ENCODE data around the gene MMAA.

DNA sequence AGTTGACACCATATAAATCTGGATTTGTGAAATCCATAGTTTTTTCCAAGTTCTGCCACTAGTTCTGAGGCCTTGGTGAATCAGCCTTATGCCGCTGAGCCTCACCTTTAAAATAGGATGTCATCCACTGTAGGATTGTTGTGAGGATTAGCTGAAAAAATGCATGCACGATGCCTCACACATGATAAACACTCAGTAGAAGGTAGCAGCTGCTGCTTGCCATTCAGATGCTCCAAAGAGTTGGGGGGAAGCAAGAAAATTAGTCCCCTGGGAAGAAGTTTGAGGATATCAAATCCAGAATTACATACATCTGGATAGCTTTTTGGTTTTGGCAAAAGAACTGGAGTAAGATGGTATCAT lies 7.4 kb downstream of the MMAA start:
- TF ChIP-seq, protein P1, sequence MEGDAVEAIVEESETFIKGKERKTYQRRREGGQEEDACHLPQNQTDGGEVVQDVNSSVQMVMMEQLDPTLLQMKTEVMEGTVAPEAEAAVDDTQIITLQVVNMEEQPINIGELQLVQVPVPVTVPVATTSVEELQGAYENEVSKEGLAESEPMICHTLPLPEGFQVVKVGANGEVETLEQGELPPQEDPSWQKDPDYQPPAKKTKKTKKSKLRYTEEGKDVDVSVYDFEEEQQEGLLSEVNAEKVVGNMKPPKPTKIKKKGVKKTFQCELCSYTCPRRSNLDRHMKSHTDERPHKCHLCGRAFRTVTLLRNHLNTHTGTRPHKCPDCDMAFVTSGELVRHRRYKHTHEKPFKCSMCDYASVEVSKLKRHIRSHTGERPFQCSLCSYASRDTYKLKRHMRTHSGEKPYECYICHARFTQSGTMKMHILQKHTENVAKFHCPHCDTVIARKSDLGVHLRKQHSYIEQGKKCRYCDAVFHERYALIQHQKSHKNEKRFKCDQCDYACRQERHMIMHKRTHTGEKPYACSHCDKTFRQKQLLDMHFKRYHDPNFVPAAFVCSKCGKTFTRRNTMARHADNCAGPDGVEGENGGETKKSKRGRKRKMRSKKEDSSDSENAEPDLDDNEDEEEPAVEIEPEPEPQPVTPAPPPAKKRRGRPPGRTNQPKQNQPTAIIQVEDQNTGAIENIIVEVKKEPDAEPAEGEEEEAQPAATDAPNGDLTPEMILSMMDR (IDR thresholded peaks at IDR 0.05): no peak
- TF ChIP-seq EP300 (IDR thresholded peaks at IDR 0.05) (no peak), POLR2A (IDR thresholded peaks at IDR 0.05) (no peak)
